PFSK-1 (cell line): Measurements from ENCODE around the gene ASCL3.

Experiments
- FOXP2 ChIP-seq: optimal IDR thresholded peaks from 2 replicates; pipeline ENCODE3; 2011; ENCODE audit warnings: borderline replicate concordance, control low read depth, inconsistent platforms; ENCODE audit not compliant: insufficient read depth; ENCODE audit errors: extremely low read length, extremely low read depth
- POLR2AphosphoS5 ChIP-seq: IDR thresholded peaks from 2 replicates; pipeline ENCODE4 v1.6.1; 2012; ENCODE audit warnings: low read depth, mild to moderate bottlenecking, control low read depth, low read length, moderate library complexity
- SIN3A ChIP-seq: IDR thresholded peaks from 2 replicates; pipeline ENCODE4 v1.6.1; 2012; ENCODE audit warnings: mild to moderate bottlenecking, low read length, moderate library complexity, borderline replicate concordance; ENCODE audit not compliant: insufficient read depth
- TAF1 ChIP-seq: IDR thresholded peaks from 2 replicates; pipeline ENCODE4 v1.6.1; 2012; ENCODE audit warnings: low read length, control low read depth, borderline replicate concordance; ENCODE audit not compliant: insufficient read depth
- TF ChIP-seq, protein P1 (sequence below), 2 experiments: IDR thresholded peaks; 2 replicates each; pipeline versions ENCODE4 v1.6.1 to v1.8.0; 2011 to 2012; ENCODE audit warnings: low read depth in 2 of 2, low read length in 2 of 2, control low read depth in 1 of 2, inconsistent platforms in 1 of 2, mild to moderate bottlenecking in 1 of 2, moderate library complexity in 1 of 2; ENCODE audit not compliant: insufficient read depth in 1 of 2

Gene ASCL3

GRCh38 chr11:8961401-8961800 is 18.6 kb upstream of the ASCL3 start:
- TF ChIP-seq POLR2AphosphoS5 = no peak
- TF ChIP-seq, protein P1, sequence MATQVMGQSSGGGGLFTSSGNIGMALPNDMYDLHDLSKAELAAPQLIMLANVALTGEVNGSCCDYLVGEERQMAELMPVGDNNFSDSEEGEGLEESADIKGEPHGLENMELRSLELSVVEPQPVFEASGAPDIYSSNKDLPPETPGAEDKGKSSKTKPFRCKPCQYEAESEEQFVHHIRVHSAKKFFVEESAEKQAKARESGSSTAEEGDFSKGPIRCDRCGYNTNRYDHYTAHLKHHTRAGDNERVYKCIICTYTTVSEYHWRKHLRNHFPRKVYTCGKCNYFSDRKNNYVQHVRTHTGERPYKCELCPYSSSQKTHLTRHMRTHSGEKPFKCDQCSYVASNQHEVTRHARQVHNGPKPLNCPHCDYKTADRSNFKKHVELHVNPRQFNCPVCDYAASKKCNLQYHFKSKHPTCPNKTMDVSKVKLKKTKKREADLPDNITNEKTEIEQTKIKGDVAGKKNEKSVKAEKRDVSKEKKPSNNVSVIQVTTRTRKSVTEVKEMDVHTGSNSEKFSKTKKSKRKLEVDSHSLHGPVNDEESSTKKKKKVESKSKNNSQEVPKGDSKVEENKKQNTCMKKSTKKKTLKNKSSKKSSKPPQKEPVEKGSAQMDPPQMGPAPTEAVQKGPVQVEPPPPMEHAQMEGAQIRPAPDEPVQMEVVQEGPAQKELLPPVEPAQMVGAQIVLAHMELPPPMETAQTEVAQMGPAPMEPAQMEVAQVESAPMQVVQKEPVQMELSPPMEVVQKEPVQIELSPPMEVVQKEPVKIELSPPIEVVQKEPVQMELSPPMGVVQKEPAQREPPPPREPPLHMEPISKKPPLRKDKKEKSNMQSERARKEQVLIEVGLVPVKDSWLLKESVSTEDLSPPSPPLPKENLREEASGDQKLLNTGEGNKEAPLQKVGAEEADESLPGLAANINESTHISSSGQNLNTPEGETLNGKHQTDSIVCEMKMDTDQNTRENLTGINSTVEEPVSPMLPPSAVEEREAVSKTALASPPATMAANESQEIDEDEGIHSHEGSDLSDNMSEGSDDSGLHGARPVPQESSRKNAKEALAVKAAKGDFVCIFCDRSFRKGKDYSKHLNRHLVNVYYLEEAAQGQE (IDR thresholded peaks at IDR 0.05; ENCODE audit: insufficient read depth in 1 of 2, low read depth in 2 of 2, low read length in 2 of 2) = no peak
- TF ChIP-seq SIN3A = no peak
- no peak for TF ChIP-seq FOXP2

GRCh38 chr11:8959546-8960166 is 16.8 kb upstream of the ASCL3 start:
- TF ChIP-seq FOXP2 = no peak
- TF ChIP-seq POLR2AphosphoS5 = no peak
- TF ChIP-seq TAF1 = no peak
- TF ChIP-seq, protein P1 (IDR thresholded peaks at IDR 0.05; ENCODE audit: insufficient read depth in 1 of 2, low read depth in 2 of 2, low read length in 2 of 2) = no peak
- TF ChIP-seq SIN3A = no peak

- TF ChIP-seq SIN3A (no peak), POLR2AphosphoS5 (no peak), FOXP2 (no peak), TAF1 (no peak)
- TF ChIP-seq, protein P1 (IDR thresholded peaks at IDR 0.05; ENCODE audit: insufficient read depth in 1 of 2, low read depth in 2 of 2, low read length in 2 of 2) = no peak
Observed at GRCh38 chr11:8956860-8957259, 14.0 kb upstream of the ASCL3 start.

DNA sequence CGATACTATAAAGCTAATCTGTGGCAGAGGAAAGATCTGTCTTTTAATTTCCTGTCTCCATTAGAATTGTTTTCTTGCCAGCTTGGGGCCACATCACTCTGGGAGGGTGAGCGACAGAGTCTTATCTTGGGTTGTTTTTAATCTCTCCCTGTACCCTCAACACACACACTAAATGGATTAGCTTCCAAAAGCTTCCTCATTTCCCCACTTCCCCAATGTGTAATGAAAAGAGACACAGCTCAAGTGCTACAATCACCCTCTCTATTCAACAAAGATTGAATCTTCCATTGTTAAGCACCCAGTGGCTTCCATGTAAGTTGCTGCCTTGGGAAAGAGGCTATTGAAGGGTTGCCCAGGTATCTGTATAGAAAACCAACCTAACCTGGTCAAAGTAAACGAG is 6.1 kb upstream of the ASCL3 start:
- TF ChIP-seq TAF1 = no peak
- TF ChIP-seq FOXP2 = no peak
- TF ChIP-seq, protein P1 (IDR thresholded peaks at IDR 0.05; ENCODE audit: insufficient read depth in 1 of 2, low read depth in 2 of 2, low read length in 2 of 2) = no peak
- TF ChIP-seq POLR2AphosphoS5 = no peak
- no peak for TF ChIP-seq SIN3A
